Naive thymus-derived CD4-positive, alpha-beta T cell (primary cell): ENCODE data around the gene DBF4B. TPM values are rescaled to one million over a fixed set of nuclear protein-coding genes. Genes with fewer than 3 reads are reported as not detected.

Experiments used
- ATAC-seq: fragments of 150-1000 bp; cut with Tn5 transposase; 2 replicates; pipeline ENCODE4 v1.10.0; 2021; ENCODE audit warnings: mild to moderate bottlenecking, moderate library complexity
- CTCF ChIA-PET: fragments of 350-600 bp; sonication (Branson Sonifier 250); formaldehyde crosslinking; loops from one replicate; lab custom pipeline; 2021; ENCODE audit warnings: antibody characterized with exemption; lab: Charles Lee
- POLR2A ChIA-PET: fragments of 350-600 bp; sonication (Branson Sonifier 250); formaldehyde crosslinking; loops from one replicate; lab custom pipeline; 2021; ENCODE audit warnings: antibody characterized with exemption, inconsistent platforms; lab: Charles Lee
- DNase-seq, 9 donors: peaks; one replicate each; pipeline versions ENCODE4 v3.0.0 to v3.0.0-alpha.2; 2020 to 2022; ENCODE audit warnings: mixed read lengths in 1 of 9
- H3K27ac ChIP-seq: one replicate; pipeline ENCODE4 v1.7.0; 2013; ENCODE audit warnings: mild to moderate bottlenecking, low read depth, low read length, moderate library complexity
- H3K27me3 ChIP-seq, 2 donors: one replicate each; pipeline ENCODE4 v1.7.0; 2013; ENCODE audit warnings: low read length in 2 of 2, mild to moderate bottlenecking in 2 of 2, moderate library complexity in 2 of 2; ENCODE audit not compliant: control insufficient read depth in 2 of 2, insufficient read depth in 2 of 2
- H3K36me3 ChIP-seq, 3 experiments: 1 replicate in 2 of 3; 2 replicates in 1 of 3; pipeline ENCODE4 v1.7.0; 2013; ENCODE audit warnings: low read length in 3 of 3, mild to moderate bottlenecking in 3 of 3, moderate library complexity in 1 of 3; ENCODE audit not compliant: insufficient read depth in 3 of 3, control insufficient read depth in 2 of 3
- H3K4me1 ChIP-seq, 2 donors: one replicate each; pipeline ENCODE4 v1.7.0; 2013; ENCODE audit warnings: low read length in 2 of 2, mild to moderate bottlenecking in 2 of 2, moderate library complexity in 1 of 2; ENCODE audit not compliant: control insufficient read depth in 2 of 2, insufficient read depth in 2 of 2
- H3K4me3 ChIP-seq: 2 replicates; pipeline ENCODE4 v1.7.0; 2013; ENCODE audit warnings: mild to moderate bottlenecking, low read length
- H3K9me3 ChIP-seq, 3 experiments: 1 replicate in 2 of 3; 2 replicates in 1 of 3; pipeline ENCODE4 v1.7.0; 2013; ENCODE audit warnings: low read length in 3 of 3; ENCODE audit not compliant: control insufficient read depth in 2 of 3
- H3K27ac Mint-ChIP-seq, 9 donors: one replicate each; pipeline ENCODE4 v1.8.0; 2020 to 2022; ENCODE audit warnings: mixed read lengths in 9 of 9, mild to moderate bottlenecking in 8 of 9, moderate library complexity in 5 of 9, inconsistent platforms in 2 of 9
- H3K27me3 Mint-ChIP-seq, 5 donors: one replicate each; pipeline ENCODE4 v1.8.0; 2021 to 2022; ENCODE audit warnings: mixed read lengths in 5 of 5, mild to moderate bottlenecking in 1 of 5
- H3K36me3 Mint-ChIP-seq, 5 donors: one replicate each; pipeline ENCODE4 v1.8.0; 2020 to 2022; ENCODE audit warnings: mixed read lengths in 5 of 5, mild to moderate bottlenecking in 3 of 5, inconsistent platforms in 1 of 5
- H3K4me1 Mint-ChIP-seq, 7 donors: one replicate each; pipeline ENCODE4 v1.8.0; 2020 to 2022; ENCODE audit warnings: mixed read lengths in 7 of 7, mild to moderate bottlenecking in 3 of 7, inconsistent platforms in 1 of 7
- H3K4me3 Mint-ChIP-seq, 10 donors: one replicate each; pipeline ENCODE4 v1.8.0; 2020 to 2022; ENCODE audit warnings: mild to moderate bottlenecking in 10 of 10, mixed read lengths in 10 of 10, moderate library complexity in 6 of 10, inconsistent platforms in 2 of 10
- H3K9me3 Mint-ChIP-seq, 11 donors: one replicate each; pipeline ENCODE4 v1.8.0; 2020 to 2022; ENCODE audit warnings: mixed read lengths in 11 of 11, mild to moderate bottlenecking in 4 of 11, inconsistent platforms in 1 of 11, moderate library complexity in 1 of 11
- intact Hi-C, 2 donors: fragments of 100-400 bp; cut with micrococcal nuclease; formaldehyde crosslinking; loops; one replicate each; pipeline ENCODE4 v1.15.1; 2023
- polyA plus RNA-seq, 2 donors: library from polyadenylated mRNA; unstranded; fragments of 300-500 nt; fragmentation: Illumina TruSeq; gene quantifications; one replicate each; pipeline ENCODE4 v1.2.3, GENCODE V29; 2021
- total RNA-seq, 6 experiments: library from RNA in 5 of 6; stranded (reverse) in 5 of 6; gene quantifications; 1 replicate in 5 of 6; 2 replicates in 1 of 6; pipeline ENCODE4 v1.2.3 and lab custom pipeline; 2021 to 2026

DBF4B gene
- total and polyA plus RNA-seq, 7 experiments from 2014 or later = 0.35 to 23.1 (median 3.8) TPM

DNA sequence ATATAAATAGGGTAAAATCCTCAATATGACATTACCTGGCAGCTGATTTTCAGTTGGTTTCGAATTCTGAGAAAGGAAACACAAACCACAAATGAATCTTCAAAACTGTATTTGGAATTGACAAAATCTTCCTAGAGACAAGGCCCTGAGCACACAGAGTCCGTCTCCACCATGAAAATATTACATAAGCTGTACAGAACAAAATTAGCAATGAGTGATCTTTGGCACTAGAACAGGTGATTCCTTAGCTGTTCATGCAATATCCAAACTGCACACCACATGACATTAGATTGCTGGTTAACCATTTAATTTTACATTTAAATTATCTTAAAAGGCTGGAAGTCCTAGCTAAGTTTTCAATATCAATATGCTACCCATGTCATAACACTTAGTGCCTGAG lies 89.9 kb downstream of the DBF4B start:
- H3K36me3 Mint-ChIP-seq = no peaks in the 10 kb centered on the region
- ChIA-PET CTCF (interaction anchor here (1.0 kb wide), 1 partner anchor 434 kb away, joined by 3 read pairs; no protein-coding TSS in a partner anchor), POLR2A (interaction anchor here (0.5 kb wide), 1 partner anchor 276 kb away, joined by 3 read pairs; no protein-coding TSS in a partner anchor)
- H3K4me3 Mint-ChIP-seq = peak overlapping the region in 1 of 10 donors; percentile 5
- peaks cover 0 to 5% (median 0%) of the 10 kb centered on the region in 5 donors for H3K27me3 Mint-ChIP-seq
- no peak for ATAC-seq
- Histone ChIP-seq H3K36me3 (no peaks in the 10 kb centered on the region), H3K4me1 (no peaks in the 10 kb centered on the region), H3K4me3 (no peak overlapping the region), H3K27ac (no peak overlapping the region), H3K27me3 (no peaks in the 10 kb centered on the region), H3K9me3 (no peaks in the 10 kb centered on the region)
- no peak overlapping the region for H3K27ac Mint-ChIP-seq
- intact Hi-C loops = no loop called here
- no peaks in the 10 kb centered on the region for H3K9me3 Mint-ChIP-seq
- H3K4me1 Mint-ChIP-seq = peaks cover 0 to 13% (median 0%) of the 10 kb centered on the region in 7 donors
- no peak for DNase-seq

Other genes starting within 250 kb of the DBF4B start
- gene GPATCH8, start 205.3 kb upstream of the DBF4B start, total RNA-seq = 10 to 100 TPM; 45.0 to 88.5 (median 82.9) TPM
- gene GPATCH8, start 205.3 kb upstream of the DBF4B start, polyA plus RNA-seq = 10 to 100 TPM; 40.2 to 59.1 TPM
- gene FZD2, start 151.2 kb upstream of the DBF4B start, total RNA-seq = 1 to 10 TPM in 1 of 5 experiments, under 1 TPM in 2, not detected in 2; 0.16 to 1.7 (median 0.19) TPM
- gene FZD2, start 151.2 kb upstream of the DBF4B start, polyA plus RNA-seq = under 1 TPM in 1 of 2 donors, not detected in 1; 0.13 TPM
- under 1 TPM in 1 of 5 experiments, not detected in 4; 0.27 TPM for gene MEIOC, start 52.2 kb upstream of the DBF4B start, total RNA-seq
- gene MEIOC, start 52.2 kb upstream of the DBF4B start, polyA plus RNA-seq = under 1 TPM; 0.14 to 0.61 TPM
- gene CCDC43, start 18.9 kb upstream of the DBF4B start, total RNA-seq = 10 to 100 TPM; 15.0 to 29.1 (median 20.2) TPM
- 10 to 100 TPM; 10.2 to 11.6 TPM for gene CCDC43, start 18.9 kb upstream of the DBF4B start, polyA plus RNA-seq
- 1 to 10 TPM in 1 of 5 experiments, under 1 TPM in 4; 0.22 to 1.5 (median 0.66) TPM for gene ADAM11, start 50.3 kb downstream of the DBF4B start, total RNA-seq
- under 1 TPM in 1 of 2 donors, not detected in 1; 0.08 TPM for gene ADAM11, start 50.3 kb downstream of the DBF4B start, polyA plus RNA-seq
- gene GJC1, start 121.6 kb downstream of the DBF4B start, total RNA-seq = 1 to 10 TPM in 1 of 5 experiments, under 1 TPM in 1, not detected in 3; 0.20 to 1.4 TPM
- not detected for gene GJC1, start 121.6 kb downstream of the DBF4B start, polyA plus RNA-seq
- gene HIGD1B, start 139.2 kb downstream of the DBF4B start, total RNA-seq = not detected
- gene HIGD1B, start 139.2 kb downstream of the DBF4B start, polyA plus RNA-seq = not detected
- 100 to 1,000 TPM in 4 of 5 experiments, 10 to 100 TPM in 1; 94.3 to 157 (median 120) TPM for gene EFTUD2, start 190.8 kb downstream of the DBF4B start, total RNA-seq
- 10 to 100 TPM; 53.1 to 68.2 TPM for gene EFTUD2, start 190.8 kb downstream of the DBF4B start, polyA plus RNA-seq
- not detected for gene GFAP, start 206.8 kb downstream of the DBF4B start, total RNA-seq
- gene GFAP, start 206.8 kb downstream of the DBF4B start, polyA plus RNA-seq = under 1 TPM in 1 of 2 donors, not detected in 1; 0.16 TPM
- 10 to 100 TPM in 1 of 5 experiments, under 1 TPM in 1, not detected in 3; 0.17 to 57.2 TPM for gene KIF18B, start 239.1 kb downstream of the DBF4B start, total RNA-seq
- not detected for gene KIF18B, start 239.1 kb downstream of the DBF4B start, polyA plus RNA-seq